ENCODE data around the gene DMRTA1.
"Not testable (repeated sequence)": the region's sequence is repeated elsewhere in the genome, so short reads cannot be mapped to it uniquely, and the experiment has no call there.

DMRTA1 gene

DNA sequence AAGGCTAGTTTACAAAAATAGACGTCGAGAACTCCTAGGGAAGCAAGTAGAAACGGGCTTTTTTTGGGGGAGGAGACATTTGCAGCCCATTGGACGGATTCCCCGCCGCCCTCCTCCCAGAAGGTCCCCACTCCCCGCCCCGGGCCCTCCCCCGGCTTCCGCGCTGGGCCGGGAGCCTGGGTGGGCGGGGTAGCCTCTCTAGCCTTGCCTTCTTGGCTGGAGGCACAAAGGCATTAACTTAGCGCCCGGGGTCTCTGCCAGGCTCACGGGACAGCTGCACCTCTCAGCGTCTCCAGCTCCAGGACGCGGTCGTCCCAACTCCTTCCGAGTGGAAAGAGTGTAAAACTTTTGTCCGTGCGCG, at the start of gene DMRTA1:
DMRTA1 (plus strand) TSS at position 236 of the 361 bp plus-strand sequence. CDS start 242 bp downstream, outside the sequence.
- peak; percentile 61 for DNase-seq

DNA sequence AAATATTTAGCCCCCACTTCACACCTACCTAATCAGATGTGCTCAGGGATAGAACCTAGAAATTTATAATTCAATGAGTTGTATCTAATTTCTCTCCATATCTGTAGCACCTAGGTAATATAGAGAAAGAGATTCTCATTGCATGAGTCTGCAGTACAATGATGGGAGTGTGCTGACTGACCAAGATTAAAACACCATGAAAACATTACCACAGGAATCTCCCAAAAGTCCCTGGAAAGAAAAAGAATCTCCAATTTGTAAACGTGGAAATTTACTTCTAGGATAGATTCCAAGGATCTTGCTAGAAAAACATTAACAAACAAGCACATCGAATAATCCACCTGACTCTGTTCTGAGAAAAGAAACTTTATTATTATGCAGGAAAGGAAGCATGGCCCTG, 45.0 kb upstream of the DMRTA1 start:
- DNase-seq: peak; percentile 56

DNA sequence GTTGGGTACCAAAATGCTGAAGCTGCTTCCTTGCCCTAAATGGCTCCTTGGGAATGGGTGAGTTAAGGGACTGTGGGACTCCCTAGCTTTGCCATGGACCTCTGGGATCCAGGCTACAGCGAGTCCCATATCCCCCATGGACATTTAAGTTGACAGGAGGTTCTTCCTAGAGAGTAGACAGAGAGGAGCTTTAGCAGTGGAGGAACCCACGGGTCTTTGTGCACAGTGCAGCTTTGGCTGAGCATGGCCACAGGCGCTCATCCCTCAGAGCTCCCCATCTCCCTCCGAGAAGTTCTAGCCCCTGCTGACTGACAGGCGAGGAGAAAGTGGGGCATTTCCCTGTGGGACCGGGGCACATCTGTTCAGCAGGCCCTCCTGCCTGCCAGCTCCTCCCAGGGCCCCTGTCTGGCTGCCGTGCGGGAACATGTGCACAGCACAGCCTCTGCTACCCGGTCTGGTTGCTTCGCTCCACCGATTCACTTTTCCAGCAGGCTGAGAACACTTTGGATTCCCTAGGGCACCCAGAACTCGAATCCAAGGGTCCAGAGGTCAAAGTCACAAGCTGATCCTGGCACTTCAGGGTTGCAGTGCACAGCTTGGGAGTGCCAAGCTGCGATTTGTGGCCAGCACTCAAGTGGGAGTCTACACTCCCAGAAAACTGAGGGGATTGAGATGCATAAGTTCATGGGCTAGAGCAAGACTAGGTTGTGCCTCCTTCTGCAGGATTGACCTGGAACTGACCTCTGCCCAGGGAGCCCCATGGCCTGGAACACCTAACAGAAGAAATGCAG, 40.6 kb upstream of the DMRTA1 start:
- DNase-seq: no peak

- DNase-seq: no peak
These were observed 32.7 kb upstream of the DMRTA1 start for GRCh38 chr9:22413884-22414283.

- DNase-seq: no peak
These were observed 30.5 kb upstream of the DMRTA1 start for GRCh38 chr9:22415941-22416691.

DNA sequence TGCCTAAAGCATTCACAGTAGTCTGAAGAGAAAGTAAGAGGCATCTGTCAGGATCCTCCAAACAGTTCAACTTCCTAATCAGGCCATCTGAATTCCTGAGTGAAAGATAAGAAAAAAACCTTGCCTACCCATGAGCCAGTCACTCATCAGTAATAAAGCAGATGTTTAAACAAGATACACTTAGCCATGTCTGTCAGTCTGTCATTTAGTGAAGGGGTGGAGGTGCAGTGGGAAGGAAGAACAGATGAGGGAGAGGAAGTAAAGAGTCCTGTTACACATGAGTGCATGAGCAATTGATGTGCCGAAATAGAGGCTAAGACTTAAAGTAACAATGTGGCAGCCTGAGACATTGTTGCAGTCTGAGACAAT, 29.9 kb upstream of the DMRTA1 start:
- DNase-seq: no peak

- peak; percentile 62 for DNase-seq
These were observed 23.1 kb upstream of the DMRTA1 start for GRCh38 chr9:22423566-22423965.

GRCh38 chr9:22424616-22425015, 22.0 kb upstream of the DMRTA1 start:
- DNase-seq: no peak

GRCh38 chr9:22425551-22425950, 21.1 kb upstream of the DMRTA1 start:
- no peak for DNase-seq

DNA sequence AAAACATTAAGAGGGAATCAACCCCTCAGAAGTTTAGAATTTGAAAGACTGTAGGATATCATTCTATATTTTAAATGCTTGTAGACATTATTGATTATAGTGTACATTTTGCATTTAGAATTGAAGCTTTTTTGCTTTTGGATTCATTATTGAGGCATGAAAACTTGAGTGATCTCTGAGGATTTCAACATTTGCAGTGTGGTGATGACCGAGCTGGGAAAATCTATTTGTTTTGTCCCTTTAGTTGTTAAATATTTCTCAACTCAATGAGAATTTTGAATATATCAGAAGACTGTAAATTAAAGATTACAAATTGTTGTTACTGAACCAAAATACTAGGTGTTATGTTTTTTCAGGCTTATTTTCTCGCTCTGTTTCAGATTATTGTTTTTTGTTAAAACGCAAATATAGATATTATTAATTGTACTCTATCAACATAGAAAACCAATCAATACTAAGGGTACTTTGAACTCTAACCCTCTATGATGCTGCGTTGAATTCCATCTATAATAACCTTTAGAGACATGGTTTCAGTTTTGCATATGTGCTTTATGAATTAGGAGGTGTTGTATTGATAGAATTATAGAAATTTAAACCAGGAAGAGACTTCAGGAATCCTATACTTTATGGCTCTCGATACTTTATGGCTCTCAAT, 19.3 kb upstream of the DMRTA1 start:
- DNase-seq: no peak

GRCh38 chr9:22433691-22434090, 12.9 kb upstream of the DMRTA1 start:
- no peak for DNase-seq

DNA sequence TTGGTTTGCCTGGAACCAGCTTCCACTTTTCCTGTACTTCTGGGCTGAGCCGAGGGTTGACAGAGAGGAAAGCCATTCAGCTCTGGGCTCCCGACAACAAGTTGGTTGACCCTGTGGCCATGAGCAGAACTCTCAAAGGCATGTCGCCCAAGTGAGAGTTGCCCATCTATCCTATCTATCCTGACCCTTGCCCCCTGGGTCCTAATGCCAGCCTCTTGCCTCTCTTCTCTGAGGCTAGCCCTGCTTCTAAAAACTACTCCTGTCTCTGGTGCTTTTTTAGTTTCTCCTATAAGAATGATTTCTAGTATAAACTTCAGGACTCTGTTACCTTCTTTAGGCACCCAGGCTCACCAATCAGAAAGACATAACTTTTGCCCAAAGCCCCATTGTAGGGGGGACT, 11.4 kb upstream of the DMRTA1 start:
- not testable (repeated sequence) for DNase-seq

GRCh38 chr9:22437461-22438067, 9.1 kb upstream of the DMRTA1 start:
- DNase-seq: not testable (repeated sequence)

DNA sequence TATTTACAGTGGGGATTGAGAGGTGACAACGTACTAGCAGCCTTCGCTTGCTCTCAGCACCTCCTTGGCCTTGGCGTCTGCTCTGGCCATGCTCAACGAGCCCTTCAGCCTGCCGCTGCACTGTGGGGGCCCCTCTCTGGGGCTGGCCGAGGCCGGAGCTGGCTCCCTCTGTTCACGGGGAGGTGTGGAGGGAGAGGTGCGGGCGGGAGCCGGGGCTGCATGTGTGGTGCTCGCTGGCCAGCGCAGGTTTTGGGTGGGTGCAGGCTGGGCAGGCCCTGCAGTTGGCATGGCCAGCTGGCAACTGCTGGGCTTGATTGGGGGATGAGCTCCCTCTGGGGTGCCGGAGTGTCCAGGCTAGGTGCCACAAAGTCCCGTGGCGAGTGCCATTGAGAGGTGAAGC, 5.8 kb upstream of the DMRTA1 start:
- no peak for DNase-seq

- peak; percentile 39 for DNase-seq
These were observed 460 bp downstream of the DMRTA1 start for GRCh38 chr9:22446950-22447617.

DNA sequence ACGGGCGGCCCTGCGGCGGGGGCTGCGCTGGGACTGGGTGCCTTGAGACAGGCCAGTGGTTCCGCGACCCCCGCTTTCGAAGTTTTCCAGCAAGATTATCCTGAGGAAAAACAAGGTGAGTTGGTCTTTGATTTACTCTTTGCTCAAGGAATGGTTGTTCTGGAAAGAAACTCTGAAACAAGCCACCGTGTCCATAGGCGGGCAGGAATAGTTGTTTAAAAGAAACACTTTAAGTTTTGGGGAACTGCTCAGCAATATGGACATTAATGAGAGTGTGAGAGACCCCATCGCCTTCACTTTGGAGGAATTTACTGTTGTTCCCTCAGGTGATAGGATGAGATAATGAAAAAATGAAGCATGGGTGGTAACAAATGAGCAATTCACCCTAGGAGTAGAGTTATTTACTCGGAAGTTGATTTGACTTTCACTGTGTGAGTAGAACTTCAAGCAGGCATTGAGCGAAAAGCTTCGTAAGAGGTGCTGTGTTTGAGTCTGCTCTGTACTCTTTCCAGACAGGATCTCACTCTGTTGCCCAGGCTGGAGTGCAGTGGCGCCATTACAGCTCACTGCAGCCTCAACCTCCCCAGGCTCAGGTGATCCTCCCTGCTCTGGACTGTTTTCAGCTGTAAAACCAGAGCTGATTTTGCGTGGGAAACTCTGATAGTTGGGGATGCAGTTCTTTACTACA, 1.1 kb downstream of the DMRTA1 start:
- DNase-seq: peak; percentile 42

- DNase-seq: no peak
These were observed 3.1 kb downstream of the DMRTA1 start for GRCh38 chr9:22449719-22450118.

DNA sequence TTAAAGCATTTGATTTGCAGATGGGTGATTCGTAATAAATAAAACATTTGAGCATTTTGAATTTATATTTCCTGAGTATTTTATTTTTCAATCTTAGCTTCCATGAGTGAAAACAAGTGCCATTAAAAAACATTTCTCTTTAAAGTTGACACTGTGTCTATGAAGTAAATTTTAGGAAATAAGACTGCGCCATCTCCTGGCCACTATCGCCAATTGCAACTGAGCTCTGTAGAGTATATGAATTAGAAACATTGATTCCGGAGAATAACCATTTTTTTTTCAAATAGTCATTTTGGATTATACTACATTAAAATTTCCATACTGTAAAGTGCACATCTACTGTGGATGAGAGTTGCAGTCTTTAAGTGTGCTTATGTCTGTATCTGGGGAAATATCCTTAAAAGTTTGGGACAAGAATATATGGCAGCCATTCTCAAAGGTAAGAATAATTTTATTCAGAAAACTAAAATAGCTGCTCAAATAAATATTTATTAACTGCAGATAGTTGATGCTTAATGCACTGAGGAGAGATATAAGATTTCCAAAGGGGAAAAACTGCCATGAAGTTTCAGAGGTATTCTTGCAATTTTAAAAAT, 5.9 kb downstream of the DMRTA1 start:
- peak; percentile 14 for DNase-seq

DNA sequence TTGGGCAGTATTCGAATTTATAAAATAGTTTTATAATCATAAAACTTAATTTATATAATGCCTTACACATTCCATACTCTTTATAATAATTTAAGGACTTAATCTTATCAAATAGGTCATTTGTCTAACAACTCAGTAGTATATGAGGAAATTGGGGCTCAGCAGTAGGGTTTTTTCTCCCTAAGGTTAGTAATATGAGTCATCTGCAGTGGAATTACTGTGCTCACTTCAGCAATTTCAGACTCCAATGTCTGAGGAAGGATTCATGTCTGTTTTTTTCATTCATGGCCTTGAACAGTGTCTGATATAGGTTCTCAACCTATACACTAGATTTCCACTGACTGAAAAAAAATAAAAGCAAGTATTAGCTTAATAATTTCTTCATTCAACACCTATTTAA, 7.4 kb downstream of the DMRTA1 start:
- DNase-seq: peak; percentile 41

DNA sequence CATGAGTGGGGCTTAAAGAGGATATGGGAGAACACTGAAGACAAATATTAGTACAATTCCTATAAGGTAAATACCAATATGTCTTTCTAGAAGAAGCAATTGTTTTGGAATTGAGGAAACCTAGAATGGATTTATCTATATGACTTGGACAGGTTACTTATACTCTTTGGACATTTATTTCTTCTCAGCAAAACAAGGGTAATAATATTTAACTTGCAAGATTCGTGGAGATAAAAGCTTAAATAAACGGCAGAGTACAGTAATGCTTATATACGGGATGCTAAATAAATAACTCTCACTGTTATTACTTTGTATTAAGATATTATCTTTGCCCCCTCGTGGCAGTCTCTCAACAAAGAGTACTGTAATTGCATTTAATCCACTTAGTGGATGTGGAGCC, 8.6 kb downstream of the DMRTA1 start:
- DNase-seq: no peak

DNA sequence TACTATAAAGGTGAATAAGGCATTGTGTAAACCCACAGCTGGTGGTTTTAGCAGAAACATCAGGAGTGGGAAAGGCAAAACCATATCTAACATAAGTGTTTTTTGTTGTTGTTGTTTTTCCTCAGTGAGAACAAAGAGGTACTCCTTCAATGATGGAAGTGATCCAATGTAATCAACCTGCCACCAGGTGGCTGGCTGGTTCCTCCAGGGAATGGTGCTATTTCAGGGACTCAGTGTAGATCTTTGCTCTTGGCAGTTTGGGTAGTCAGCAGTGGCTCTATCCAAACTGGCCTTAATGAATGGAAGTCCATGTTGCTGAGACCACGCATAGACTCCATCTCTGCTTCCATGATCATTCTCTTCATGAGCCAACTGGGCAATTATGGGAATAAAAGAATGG, 10.8 kb downstream of the DMRTA1 start:
- DNase-seq: no peak

DNA sequence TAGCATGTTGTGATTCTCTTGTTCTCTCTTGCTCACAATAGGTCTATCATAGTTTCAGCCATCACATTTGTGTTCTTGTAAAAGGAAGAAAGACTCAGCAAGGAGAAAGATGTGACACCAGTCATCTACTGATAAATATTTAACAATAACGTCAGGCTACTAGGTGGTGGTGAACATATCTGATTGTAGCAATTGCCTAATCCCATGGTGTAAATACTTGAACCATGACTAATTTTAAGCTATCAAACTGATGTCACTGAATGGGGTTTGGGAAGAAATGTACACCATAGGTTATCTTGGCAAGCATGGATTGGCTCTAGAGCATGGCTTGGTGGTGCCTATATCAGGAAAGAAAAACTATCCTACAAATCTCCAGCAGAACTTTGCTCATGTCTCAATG, 16.6 kb downstream of the DMRTA1 start:
- no peak for DNase-seq

Data from kidney glomerular epithelial cell (primary cell).